ENCODE measurements around the gene ERC1.

ERC1 gene

DNA sequence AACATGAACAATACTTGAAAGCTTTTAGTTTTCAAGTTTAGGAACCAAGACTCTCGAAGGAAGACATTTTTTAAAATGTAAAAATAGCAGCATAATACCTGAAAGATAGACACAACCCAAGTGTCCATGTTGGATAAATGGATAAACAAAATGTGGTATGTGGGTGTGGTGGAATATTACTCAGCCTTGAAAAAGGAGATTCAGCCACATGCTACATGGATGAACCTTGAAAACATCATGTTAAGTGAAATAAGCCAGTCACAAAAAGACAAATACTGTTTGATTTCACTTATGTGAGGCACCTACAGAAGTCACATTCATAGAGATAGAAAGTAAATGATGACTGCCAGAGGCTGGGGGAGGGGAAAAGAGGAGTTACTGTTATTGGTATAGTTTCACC, 374.7 kb downstream of the ERC1 start:
- no peak for DNase-seq

DNA sequence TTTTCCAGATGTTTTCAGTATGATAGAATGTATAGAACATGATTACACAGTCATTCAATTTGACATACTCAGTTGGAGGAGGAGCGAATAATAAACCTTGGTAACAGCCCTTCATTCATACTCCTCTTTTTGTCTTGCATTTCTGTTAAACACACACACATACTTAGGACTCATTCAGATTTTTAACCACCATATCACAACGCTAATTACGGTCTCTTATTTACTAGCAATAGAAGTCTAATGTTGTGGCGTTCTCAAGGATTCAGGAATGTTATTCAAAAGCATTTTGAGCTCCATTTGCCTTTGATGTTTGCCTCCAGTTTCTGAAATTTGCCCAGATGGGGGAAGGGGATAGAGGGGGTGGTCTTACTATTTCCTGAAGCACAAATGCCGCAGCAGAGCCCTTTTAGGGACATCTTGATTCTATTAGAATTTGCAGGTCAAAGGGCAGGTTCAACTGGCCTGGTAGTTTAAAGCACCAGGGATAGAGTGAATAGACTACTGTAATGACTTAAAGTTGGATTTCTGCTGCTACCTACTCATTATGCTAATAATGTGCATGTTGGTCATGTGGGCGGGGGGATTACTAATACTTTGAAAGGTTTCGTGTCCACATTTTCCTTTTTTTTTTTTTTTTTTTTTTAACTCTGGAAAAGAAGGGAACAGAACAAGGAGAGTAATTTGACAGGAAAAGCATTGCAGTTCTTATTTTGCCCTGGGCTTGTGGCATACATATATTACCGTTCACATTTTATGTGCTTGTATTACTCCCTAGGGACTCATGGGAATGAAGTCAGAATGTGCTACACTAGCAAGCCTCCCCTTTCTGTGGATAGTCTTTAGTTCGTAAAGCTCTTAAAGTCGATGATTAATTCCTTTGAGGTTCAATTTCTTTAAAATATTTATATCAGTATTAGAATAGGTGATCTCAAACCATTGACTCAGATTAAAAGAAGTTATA, 376.6 kb downstream of the ERC1 start:
- no peak for DNase-seq

- no peak for DNase-seq
These were observed 378.4 kb downstream of the ERC1 start for GRCh38 chr12:1369460-1369859.

DNA sequence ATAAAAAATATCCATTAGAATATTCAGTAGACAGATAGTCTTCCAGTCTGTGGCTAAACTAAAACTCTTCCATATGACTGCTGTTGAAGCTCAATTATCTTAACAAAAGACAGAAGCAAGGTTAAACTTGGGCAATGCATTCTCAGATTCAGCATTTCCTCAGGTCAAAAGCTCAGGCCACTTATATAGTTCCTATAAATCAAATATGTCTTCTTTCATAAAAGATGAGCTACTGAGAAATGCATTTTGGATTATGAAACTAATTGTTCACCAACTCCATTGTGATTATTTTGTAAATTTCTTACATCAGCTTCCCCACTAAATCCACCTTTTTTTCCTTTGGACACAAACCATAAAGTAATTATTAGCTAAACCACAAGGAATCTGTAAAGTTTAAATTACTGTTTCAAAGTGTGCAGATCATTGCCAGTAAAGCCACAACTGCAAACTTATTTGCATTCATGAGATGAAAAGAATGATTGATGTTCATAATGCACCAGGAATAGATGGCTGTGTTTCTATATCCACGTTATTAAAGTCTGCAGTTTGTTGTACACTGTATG, 379.0 kb downstream of the ERC1 start:
- DNase-seq: no peak

GRCh38 chr12:1373901-1374735, 383.1 kb downstream of the ERC1 start:
- no peak for DNase-seq

DNA sequence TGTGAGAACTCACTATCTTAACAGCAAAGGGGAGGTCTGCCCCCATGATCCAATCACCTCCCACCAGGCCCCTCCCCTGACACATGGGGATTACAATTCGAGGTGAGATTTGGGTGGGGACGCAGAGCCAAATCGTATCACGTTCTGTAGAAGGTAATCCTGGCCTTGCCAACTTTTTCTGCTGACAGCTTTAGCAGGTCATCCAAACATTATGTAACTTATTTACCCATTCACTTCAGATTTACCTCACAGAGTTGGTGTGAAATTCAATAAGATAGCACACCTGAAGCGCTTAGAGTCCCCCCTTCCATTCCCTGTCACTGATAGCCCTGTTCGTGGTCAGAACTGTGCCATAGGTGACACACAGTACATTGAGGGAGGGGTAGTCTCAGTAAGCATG, 384.3 kb downstream of the ERC1 start:
- no peak for DNase-seq

DNA sequence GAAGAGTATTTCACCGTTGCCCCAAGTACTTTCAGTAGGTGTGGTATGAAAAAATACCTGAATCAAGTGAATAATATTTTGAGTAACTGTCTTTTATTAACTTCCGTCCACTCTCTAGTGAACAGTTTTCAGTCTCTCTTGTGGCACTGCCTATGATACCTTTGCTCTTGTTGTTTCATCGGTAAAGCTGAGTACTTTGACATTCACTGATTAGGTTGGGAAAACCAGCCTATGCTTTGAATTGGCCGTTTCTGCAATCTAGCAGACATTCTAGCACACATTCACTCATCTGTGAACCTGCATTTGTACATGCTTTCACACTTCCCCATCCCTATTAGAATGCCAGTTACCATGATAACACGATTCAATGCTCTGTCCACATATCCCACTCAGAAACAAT, 386.1 kb downstream of the ERC1 start:
- DNase-seq: no peak

DNA sequence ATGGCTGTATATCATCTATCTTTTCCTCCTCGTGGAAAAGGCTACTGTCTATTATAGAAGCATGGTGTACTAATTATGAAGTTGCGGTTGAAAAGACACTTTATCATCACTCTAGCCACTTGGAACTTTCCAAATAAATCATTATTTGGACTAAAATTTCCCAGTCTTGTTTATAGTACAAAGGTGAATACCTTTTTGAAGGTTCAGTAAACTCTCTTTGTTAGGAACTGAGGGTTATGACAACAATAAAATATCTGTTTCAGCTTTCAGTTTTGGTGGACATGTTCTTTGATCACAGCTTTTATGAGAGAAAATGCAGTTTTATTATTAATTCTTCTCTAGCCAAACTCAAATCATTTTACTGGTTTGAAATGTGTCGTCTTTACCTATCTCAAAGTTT, 386.7 kb downstream of the ERC1 start:
- DNase-seq: no peak

GRCh38 chr12:1380171-1380851, 389.3 kb downstream of the ERC1 start:
- DNase-seq: no peak

- no peak for DNase-seq
These were observed 391.1 kb downstream of the ERC1 start for GRCh38 chr12:1382151-1382550.

DNA sequence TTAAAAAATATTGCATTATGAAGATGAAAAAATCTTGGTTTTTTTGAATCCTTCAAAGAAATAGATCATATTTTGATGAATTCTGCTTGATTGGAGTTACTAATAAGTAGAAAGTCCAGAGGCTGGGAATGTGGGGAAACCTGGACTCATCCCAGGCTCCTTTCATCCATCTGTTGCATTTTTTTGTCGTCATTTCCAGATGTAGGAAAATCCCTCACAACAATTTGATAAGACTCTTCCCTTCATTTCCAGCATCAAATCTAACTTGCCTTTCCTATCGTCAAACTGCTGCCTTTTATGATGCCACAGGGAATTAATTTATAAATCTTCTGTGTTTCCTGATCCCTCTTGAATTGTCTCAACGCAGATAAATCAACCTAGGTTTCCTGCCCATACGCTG, 391.8 kb downstream of the ERC1 start:
- no peak for DNase-seq

DNA sequence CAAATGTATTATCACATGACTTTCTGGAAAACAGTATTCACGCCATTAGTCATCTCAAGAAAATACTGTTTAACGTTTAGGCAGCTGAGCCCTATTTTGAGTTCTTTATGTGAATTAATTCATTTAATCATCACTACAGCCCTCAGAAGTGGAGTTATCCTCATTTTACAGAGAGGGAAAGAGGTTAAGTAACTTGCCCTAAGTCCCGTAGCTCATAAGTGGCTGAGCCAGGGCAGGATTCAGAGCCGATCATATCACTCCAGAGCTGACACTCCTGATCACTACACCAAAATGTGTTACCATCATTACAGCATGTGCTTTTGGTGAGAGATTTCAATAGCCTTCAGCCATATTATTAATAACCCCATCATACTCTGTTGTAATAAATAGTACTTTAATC, 392.7 kb downstream of the ERC1 start:
- no peak for DNase-seq

DNA sequence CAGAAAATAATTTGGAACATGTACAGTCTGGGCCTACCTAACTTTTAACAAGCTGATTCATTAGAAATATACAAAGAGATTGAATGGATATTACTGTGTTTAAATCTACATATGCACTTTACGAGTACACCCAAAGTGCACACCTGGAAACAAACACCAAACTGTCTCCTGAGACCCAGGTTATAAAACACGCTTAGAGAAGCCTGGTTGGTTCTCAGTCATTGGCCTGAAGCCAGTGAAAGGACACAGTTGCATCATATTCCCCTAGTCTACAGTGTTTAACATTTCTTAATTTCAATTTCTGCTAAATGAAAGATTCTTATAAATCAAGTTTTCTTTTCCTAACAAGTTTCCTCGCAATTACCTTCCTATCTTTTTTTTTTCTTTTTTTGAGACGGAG, 393.9 kb downstream of the ERC1 start:
- DNase-seq: no peak

- no peak for DNase-seq
These were observed 400.7 kb downstream of the ERC1 start for GRCh38 chr12:1391722-1392121.

DNA sequence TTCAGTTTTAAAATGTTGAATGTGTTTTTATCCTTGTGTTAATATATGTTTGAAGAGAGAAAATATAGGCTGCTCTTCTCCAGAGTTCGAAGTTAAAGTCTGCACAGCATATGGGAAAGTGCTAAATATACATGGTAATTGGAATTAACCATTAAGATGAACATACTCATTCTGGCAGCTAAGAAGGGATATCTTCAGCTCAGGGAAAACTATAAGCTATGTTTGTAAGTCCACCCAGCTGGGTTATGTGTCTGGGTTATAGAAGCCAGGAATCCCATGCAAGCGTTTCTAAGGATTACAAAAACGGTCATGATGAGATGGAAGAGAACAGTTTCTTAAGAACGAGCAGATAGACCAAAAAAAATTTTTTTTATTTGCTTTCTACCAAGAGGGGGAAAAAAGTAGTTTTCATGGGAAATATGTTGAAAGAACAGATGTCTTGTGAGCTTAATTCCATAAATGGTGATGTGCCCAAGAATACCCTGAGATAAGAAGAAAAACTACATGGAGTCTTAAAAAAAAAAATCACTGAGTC, 404.5 kb downstream of the ERC1 start:
- DNase-seq: no peak

DNA sequence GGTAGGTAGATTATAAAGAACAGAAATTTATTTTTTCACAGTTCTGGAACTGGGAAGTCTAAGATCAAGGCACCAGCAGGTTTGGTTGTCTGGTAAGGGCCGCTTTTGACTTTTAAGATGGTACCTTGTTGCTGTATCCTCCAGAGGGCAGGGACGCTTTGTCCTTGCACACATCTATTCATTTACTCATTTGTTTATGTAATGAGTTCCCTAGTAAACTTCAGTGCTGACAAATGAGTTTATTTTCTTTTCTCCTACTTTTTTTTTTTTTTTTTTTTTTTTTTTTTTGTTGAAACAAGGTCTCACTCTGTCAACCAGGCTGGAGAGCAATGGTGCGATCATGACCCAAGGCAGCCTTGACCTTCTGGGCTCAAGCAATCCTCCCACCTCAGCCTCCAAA, 407.6 kb downstream of the ERC1 start:
- DNase-seq: no peak

- DNase-seq: no peak
These were observed 410.9 kb downstream of the ERC1 start for GRCh38 chr12:1401891-1402290.

- DNase-seq: no peak
These were observed 412.4 kb downstream of the ERC1 start for GRCh38 chr12:1403417-1403816.

DNA sequence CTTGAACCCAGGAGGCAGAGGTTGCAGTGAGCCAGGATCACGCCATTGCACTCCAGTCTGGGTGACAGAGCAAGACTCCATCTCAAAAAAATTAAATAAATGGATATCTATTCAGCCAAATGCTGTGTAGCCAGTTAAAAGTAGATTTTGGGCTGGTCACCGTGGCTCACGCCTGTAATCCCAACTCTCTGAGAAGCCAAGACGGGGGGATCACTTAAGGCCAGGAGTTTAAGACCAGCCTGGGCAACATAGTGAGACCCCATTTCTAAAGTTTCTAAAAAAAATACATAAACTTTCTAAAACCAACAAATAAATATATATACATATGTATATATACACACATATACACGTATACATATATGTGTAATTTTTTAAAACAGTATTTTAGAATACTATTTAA, 414.6 kb downstream of the ERC1 start:
- no peak for DNase-seq

- DNase-seq: no peak
These were observed 419.8 kb downstream of the ERC1 start for GRCh38 chr12:1410794-1411193.

GRCh38 chr12:1413930-1414329, 422.9 kb downstream of the ERC1 start:
- no peak for DNase-seq

GRCh38 chr12:1418144-1418543, 427.1 kb downstream of the ERC1 start:
- no peak for DNase-seq

- no peak for DNase-seq
These were observed 428.9 kb downstream of the ERC1 start for GRCh38 chr12:1419849-1420371.
